ENCODE data around the gene PHF21A.

- TF ChIP-seq FOXA2 (IDR thresholded peaks at IDR 0.05), result no peak
- TF ChIP-seq TAF1 (conservative IDR thresholded peaks at IDR 0.05), result no peak
- TF ChIP-seq CTCF (IDR thresholded peaks at IDR 0.05; ENCODE audit: low read depth, low read length, missing input control), result no peak
- TF ChIP-seq MAX (IDR thresholded peaks at IDR 0.05), result no peak
- no peak for TF ChIP-seq YY1 (IDR thresholded peaks at IDR 0.05)
- no peak for TF ChIP-seq EGR1 (IDR thresholded peaks at IDR 0.05; ENCODE audit: low read depth in 2 of 2)
- no peak for TF ChIP-seq REST (IDR thresholded peaks at IDR 0.05)
- no peak for TF ChIP-seq SP1 (IDR thresholded peaks at IDR 0.05)
These were observed 20.6 kb downstream of the PHF21A start for GRCh38 chr11:46100670-46101069.
